A549 (cell line): ENCODE measurements around the gene ARHGEF10L. TPM values are rescaled to one million over a fixed set of nuclear protein-coding genes. Genes with fewer than 3 reads are reported as not detected.
A peak's percentile ranks its signal among the peaks of the same experiment; 100 is the strongest.

ENCODE experiments used
- ATAC-seq, 2 experiments: fragments of 200-7000 bp in 1 of 2; fragments of >200 bp in 1 of 2; cut with Nextera tagmentation in 1 of 2; cut with Tn5 transposase in 1 of 2; 3 replicates each; pipeline versions ENCODE4 v1.8.0 to v1.9.1; 2018 to 2020; ENCODE audit warnings: mild to moderate bottlenecking in 1 of 2, moderate library complexity in 1 of 2
- CTCF ChIA-PET: fragments of 300-600 bp; sonication (Branson Sonifier 250); formaldehyde crosslinking; extraction: SDS; loops from one replicate; lab custom pipeline; 2021; ENCODE audit warnings: antibody characterized with exemption, inconsistent platforms; lab: Yijun Ruan, JAX
- POLR2A ChIA-PET: fragments of 350-600 bp; formaldehyde crosslinking; extraction: SDS; loops from one replicate; lab custom pipeline; 2021; ENCODE audit warnings: antibody characterized with exemption, inconsistent platforms; lab: Yijun Ruan, JAX
- DNase-seq, 2 experiments: peaks; one replicate each; pipeline versions ENCODE4 v3.0.0 to v3.0.0-alpha.2; 2011 to 2016; ENCODE audit warnings: low read depth in 1 of 2, low spot score in 1 of 2
- FAIRE-seq: peaks from 2 replicates; lab custom pipeline; 2011; peaks lifted over from hg19 to GRCh38; lab: Jason Lieb, UNC
- H3K27ac ChIP-seq, 2 experiments: fragments of >200 bp; sonication (Bioruptor Twin); formaldehyde crosslinking; 3 replicates each; pipeline ENCODE4 v1.5.1; 2016 to 2017
- H3K4me1 ChIP-seq: fragments of >200 bp; sonication (Bioruptor Twin); formaldehyde crosslinking; 3 replicates; pipeline ENCODE4 v1.6.1; 2016
- H3K4me2 ChIP-seq: fragments of >200 bp; sonication (Bioruptor Twin); formaldehyde crosslinking; 3 replicates; pipeline ENCODE4 v1.6.1; 2016
- H3K4me3 ChIP-seq: fragments of >200 bp; sonication (Bioruptor Twin); formaldehyde crosslinking; 3 replicates; pipeline ENCODE4 v1.5.1; 2016
- H3K9me3 ChIP-seq: fragments of >200 bp; sonication (Bioruptor Twin); formaldehyde crosslinking; 3 replicates; pipeline ENCODE4 v1.6.1; 2016
- CHD4 ChIP-seq: fragments of 200-600 bp; sonication (generic); IDR thresholded peaks from 2 replicates; pipeline ENCODE4 v1.6.1; 2016; ENCODE audit warnings: antibody characterized with exemption, mild to moderate bottlenecking, borderline replicate concordance
- ELK1 ChIP-seq: fragments of 150-350 bp; IDR thresholded peaks from 2 replicates; pipeline ENCODE4 v1.6.1; 2014; ENCODE audit warnings: low read depth, mild to moderate bottlenecking, low read length
- FOSB ChIP-seq: fragments of 250-450 bp; sonication (Bioruptor Pico); IDR thresholded peaks from 2 replicates; pipeline ENCODE4 v1.5.0; 2020; ENCODE audit warnings: mild to moderate bottlenecking, moderate library complexity
- FOXS1 ChIP-seq: fragments of 250-450 bp; sonication (Bioruptor Pico); IDR thresholded peaks from 2 replicates; pipeline ENCODE4 v1.5.0; 2020; ENCODE audit warnings: mild to moderate bottlenecking, moderate library complexity
- HDAC2 ChIP-seq: fragments of 200-600 bp; sonication (generic); IDR thresholded peaks from 2 replicates; pipeline ENCODE4 v1.6.1; 2016
- HES2 ChIP-seq: fragments of >200 bp; sonication (Bioruptor Twin); formaldehyde crosslinking; IDR thresholded peaks from 2 replicates; pipeline ENCODE4 v1.6.1; 2016
- MYC ChIP-seq: IDR thresholded peaks from 2 replicates; pipeline ENCODE4 v1.6.1; 2012; ENCODE audit warnings: mild to moderate bottlenecking, inconsistent platforms, low read length, improper control_type of control experiment, borderline replicate concordance
- NFE2L2 ChIP-seq: fragments of 150-350 bp; conservative IDR thresholded peaks from 2 replicates; pipeline ENCODE4 v1.6.1; 2014; ENCODE audit warnings: low read length
- NPAS2 ChIP-seq: fragments of 250-450 bp; sonication (Bioruptor Pico); IDR thresholded peaks from 2 replicates; pipeline ENCODE4 v1.8.0; 2022; ENCODE audit warnings: mild to moderate bottlenecking, moderate library complexity, borderline replicate concordance
- POLR2AphosphoS2 ChIP-seq: conservative IDR thresholded peaks from 2 replicates; pipeline ENCODE4 v1.6.1; 2012; ENCODE audit warnings: low read length, improper control_type of control experiment, inconsistent platforms
- RARB ChIP-seq: fragments of 250-450 bp; sonication (Bioruptor Pico); IDR thresholded peaks from 2 replicates; pipeline ENCODE4 v1.8.0; 2021; ENCODE audit warnings: mild to moderate bottlenecking, moderate library complexity
- SMC3 ChIP-seq: fragments of >200 bp; sonication (Bioruptor Twin); formaldehyde crosslinking; IDR thresholded peaks from 3 replicates; pipeline ENCODE4 v1.6.1; 2018; ENCODE audit warnings: inconsistent platforms
- TP53 ChIP-seq: fragments of 250-450 bp; sonication (Bioruptor Pico); IDR thresholded peaks from 2 replicates; pipeline ENCODE4 v1.5.0; 2021; ENCODE audit warnings: mild to moderate bottlenecking, moderate library complexity
- ZFP36 ChIP-seq: fragments of 450-650 bp; IDR thresholded peaks from 2 replicates; pipeline ENCODE4 v1.6.1; 2014; ENCODE audit warnings: borderline replicate concordance; ENCODE audit not compliant: partially characterized antibody
- WGBS: methylation state at CpG from one replicate; pipeline ENCODE4 v1.1.6; 2017; ENCODE audit errors: missing lambda C conversion rate; 5-methylcytosine and 5-hydroxymethylcytosine counted together
- polyA plus RNA-seq, 4 experiments: library from polyadenylated mRNA; depleted of rRNA in 3 of 4; stranded (reverse); fragments of >200 nt; fragmentation: RNase III in 1 of 4; extraction: RNeasy Plus Mini Kit Qiagen cat#74134 plus additional on column Dnase treatment in 1 of 4; gene quantifications; 2 replicates in 3 of 4; 3 replicates in 1 of 4; pipeline ENCODE4 v1.2.3, GENCODE V29; 2011 to 2017
- TF ChIP-seq, protein P1 (sequence below): fragments of 200-600 bp; sonication (generic); IDR thresholded peaks from 2 replicates; pipeline ENCODE4 v1.6.1; 2016; ENCODE audit warnings: antibody characterized with exemption, mild to moderate bottlenecking, moderate library complexity
- TF ChIP-seq, protein P2 (sequence below): fragments of 250-450 bp; sonication (Bioruptor Pico); IDR thresholded peaks from 2 replicates; pipeline ENCODE4 v1.5.0; 2021; ENCODE audit warnings: mild to moderate bottlenecking, moderate library complexity, borderline replicate concordance

Gene ARHGEF10L
- polyA plus RNA-seq, 2 of the 4 experiments (the other 2 are of a cell fraction): 3.5 to 5.2 TPM

DNA sequence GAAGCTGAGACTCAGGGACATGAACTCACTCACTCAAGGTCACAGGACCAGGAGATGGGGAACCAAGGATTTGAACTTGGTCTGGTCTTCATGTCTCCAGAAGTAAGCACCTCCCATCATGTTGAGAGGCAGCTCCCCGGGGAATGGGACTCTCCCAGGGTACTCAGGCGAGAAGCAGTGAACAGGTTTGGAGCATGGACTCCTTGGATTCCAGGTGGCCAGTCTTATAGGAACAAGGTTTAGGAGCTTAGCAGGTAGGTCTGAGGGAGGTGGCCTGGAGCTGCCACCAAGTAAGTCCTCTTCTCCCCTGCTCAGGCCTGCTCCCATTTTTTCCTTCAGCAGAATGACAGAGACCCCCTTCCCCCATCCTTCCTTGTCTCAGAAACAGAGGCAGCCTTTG lies 14.9 kb upstream of the ARHGEF10L start (continued):
- no peak for TF ChIP-seq HDAC2

GRCh38 chr1:17525996-17526686 lies 13.4 kb upstream of the ARHGEF10L start:
- Histone ChIP-seq H3K4me1 (peaks cover 10% of the 10 kb centered on the region; the same call in 2 of the 3 replicates), H3K27ac (no peak overlapping the region), H3K4me3 (no peak overlapping the region), H3K4me2 (no peak overlapping the region), H3K9me3 (no peaks in the 10 kb centered on the region)
- 63% methylated on average over 2 of the region's 4 CpGs for WGBS
- DNase-seq: no peak
- CTCF ChIA-PET: no interaction called here
- TF ChIP-seq FOXS1 (CRISPR knock-in tag): no peak
- TF ChIP-seq POLR2AphosphoS2: no peak
- no peak for TF ChIP-seq ELK1
- TF ChIP-seq, protein P1, sequence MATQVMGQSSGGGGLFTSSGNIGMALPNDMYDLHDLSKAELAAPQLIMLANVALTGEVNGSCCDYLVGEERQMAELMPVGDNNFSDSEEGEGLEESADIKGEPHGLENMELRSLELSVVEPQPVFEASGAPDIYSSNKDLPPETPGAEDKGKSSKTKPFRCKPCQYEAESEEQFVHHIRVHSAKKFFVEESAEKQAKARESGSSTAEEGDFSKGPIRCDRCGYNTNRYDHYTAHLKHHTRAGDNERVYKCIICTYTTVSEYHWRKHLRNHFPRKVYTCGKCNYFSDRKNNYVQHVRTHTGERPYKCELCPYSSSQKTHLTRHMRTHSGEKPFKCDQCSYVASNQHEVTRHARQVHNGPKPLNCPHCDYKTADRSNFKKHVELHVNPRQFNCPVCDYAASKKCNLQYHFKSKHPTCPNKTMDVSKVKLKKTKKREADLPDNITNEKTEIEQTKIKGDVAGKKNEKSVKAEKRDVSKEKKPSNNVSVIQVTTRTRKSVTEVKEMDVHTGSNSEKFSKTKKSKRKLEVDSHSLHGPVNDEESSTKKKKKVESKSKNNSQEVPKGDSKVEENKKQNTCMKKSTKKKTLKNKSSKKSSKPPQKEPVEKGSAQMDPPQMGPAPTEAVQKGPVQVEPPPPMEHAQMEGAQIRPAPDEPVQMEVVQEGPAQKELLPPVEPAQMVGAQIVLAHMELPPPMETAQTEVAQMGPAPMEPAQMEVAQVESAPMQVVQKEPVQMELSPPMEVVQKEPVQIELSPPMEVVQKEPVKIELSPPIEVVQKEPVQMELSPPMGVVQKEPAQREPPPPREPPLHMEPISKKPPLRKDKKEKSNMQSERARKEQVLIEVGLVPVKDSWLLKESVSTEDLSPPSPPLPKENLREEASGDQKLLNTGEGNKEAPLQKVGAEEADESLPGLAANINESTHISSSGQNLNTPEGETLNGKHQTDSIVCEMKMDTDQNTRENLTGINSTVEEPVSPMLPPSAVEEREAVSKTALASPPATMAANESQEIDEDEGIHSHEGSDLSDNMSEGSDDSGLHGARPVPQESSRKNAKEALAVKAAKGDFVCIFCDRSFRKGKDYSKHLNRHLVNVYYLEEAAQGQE: no peak
- no peak for TF ChIP-seq ZFP36
- TF ChIP-seq MYC: no peak
- no peak for TF ChIP-seq RARB
- TF ChIP-seq NFE2L2: no peak
- no peak for TF ChIP-seq TP53 (CRISPR knock-in tag)
- TF ChIP-seq CHD4: no peak
- TF ChIP-seq, protein P2, sequence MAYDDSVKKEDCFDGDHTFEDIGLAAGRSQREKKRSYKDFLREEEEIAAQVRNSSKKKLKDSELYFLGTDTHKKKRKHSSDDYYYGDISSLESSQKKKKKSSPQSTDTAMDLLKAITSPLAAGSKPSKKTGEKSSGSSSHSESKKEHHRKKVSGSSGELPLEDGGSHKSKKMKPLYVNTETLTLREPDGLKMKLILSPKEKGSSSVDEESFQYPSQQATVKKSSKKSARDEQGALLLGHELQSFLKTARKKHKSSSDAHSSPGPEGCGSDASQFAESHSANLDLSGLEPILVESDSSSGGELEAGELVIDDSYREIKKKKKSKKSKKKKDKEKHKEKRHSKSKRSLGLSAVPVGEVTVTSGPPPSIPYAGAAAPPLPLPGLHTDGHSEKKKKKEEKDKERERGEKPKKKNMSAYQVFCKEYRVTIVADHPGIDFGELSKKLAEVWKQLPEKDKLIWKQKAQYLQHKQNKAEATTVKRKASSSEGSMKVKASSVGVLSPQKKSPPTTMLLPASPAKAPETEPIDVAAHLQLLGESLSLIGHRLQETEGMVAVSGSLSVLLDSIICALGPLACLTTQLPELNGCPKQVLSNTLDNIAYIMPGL (CRISPR knock-in tag): no peak
- no peak for TF ChIP-seq SMC3
- no peak for TF ChIP-seq FOSB (CRISPR knock-in tag)
- no peak for TF ChIP-seq HES2
- TF ChIP-seq NPAS2: no peak
- FAIRE-seq: no peak
- ATAC-seq: peak; percentile 26 to 36; a peak in 1 of 6 replicates
- POLR2A ChIA-PET: no interaction called here
